ENCODE results near the gene ERF. TPM values are rescaled to one million over a fixed set of nuclear protein-coding genes. Genes with fewer than 3 reads are reported as not detected.

Gene ERF
- total RNA-seq, 1 experiment from 2014 or later = 35.1 TPM

GRCh38 chr19:42242512-42243409, 12.2 kb downstream of the ERF start, which contains the start of gene GSK3A:
GSK3A (minus strand) TSS chr19:42242602; CDS start chr19:42242465, 137 bp downstream.
- Mint-ChIP-seq H3K9me3 (ENCODE audit: unreplicated experiment) (no peaks in the 10 kb centered on the region), H3K27ac (ENCODE audit: low read depth, unreplicated experiment) (peak within 1 kb of the TSS; percentile 72), H3K27me3 (ENCODE audit: insufficient read depth, unreplicated experiment) (no peaks in the 10 kb centered on the region), H3K4me1 (ENCODE audit: insufficient read depth, unreplicated experiment) (peaks cover 44% of the 10 kb centered on the region), H3K4me3 (ENCODE audit: unreplicated experiment) (peak within 1 kb of the TSS; percentile 79), H3K36me3 (ENCODE audit: insufficient read depth, unreplicated experiment) (peaks cover 50% of the 10 kb centered on the region)
- ChIA-PET CTCF (interaction anchor here (0.6 to 7.0 kb wide), 9 partner anchors 26 to 134 kb away, joined by 3 to 145 read pairs (median 3); no protein-coding TSS in a partner anchor), POLR2A (interaction anchor here (0.6 to 7.7 kb wide), 30 partner anchors 9 to 979 kb away, joined by 3 to 158 read pairs (median 4); partner anchors contain the start of genes CIC, DEDD2, ERF and HNRNPUL1)
- TF ChIP-seq CTCF (IDR thresholded peaks at IDR 0.05; ENCODE audit: unreplicated experiment) = no peak
- BruUV-seq (replicated peaks) = no TSS peak
- intact Hi-C loops (cut with micrococcal nuclease) = loop anchor here (5.0 to 10.0 kb wide), 2 partner anchors 55 to 152 kb away; partner anchors contain the start of gene CNFN
- DNase-seq (ENCODE audit: unreplicated experiment) = peak; percentile 99

DNA sequence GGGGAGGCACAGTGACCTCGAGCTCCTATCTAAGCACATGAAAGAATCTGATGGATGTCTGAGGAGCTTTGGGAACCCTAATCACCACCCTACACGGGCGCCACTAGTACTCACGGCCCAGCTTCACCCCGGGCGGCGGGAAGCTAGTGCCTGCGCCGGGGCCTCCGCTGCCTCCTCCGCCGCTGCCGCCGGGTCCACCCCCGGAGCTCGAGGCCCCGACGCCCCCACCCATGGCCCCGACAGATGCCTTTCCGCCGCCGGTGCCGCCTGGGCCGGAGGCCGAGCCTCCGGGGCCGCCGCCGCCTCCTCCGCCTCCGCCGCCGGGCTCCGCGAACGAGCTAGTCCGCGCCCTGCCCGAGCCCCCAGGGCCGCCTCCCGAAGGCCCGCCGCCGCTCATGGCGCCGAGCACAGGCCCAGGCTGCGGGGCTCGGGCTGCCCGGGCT, 12.8 kb downstream of the ERF start:
- CTCF ChIA-PET = interaction anchor here (0.7 to 7.0 kb wide), 4 partner anchors 27 to 134 kb away, joined by 3 to 145 read pairs (median 5); no protein-coding TSS in a partner anchor
- H3K4me1 Mint-ChIP-seq (ENCODE audit: insufficient read depth, unreplicated experiment) = peaks cover 42% of the 10 kb centered on the region
- H3K9me3 Mint-ChIP-seq (ENCODE audit: unreplicated experiment) = no peaks in the 10 kb centered on the region
- no TSS peak for BruUV-seq (replicated peaks)
- peak overlapping the region; percentile 72 for H3K27ac Mint-ChIP-seq (ENCODE audit: low read depth, unreplicated experiment)
- POLR2A ChIA-PET = interaction anchor here (0.9 to 7.7 kb wide), 20 partner anchors 9 to 358 kb away, joined by 3 to 158 read pairs (median 5); partner anchors contain the start of genes CIC, DEDD2, ERF and PAFAH1B3
- peak overlapping the region; percentile 79 for H3K4me3 Mint-ChIP-seq (ENCODE audit: unreplicated experiment)
- H3K36me3 Mint-ChIP-seq (ENCODE audit: insufficient read depth, unreplicated experiment) = peaks cover 55% of the 10 kb centered on the region
- TF ChIP-seq CTCF (IDR thresholded peaks at IDR 0.05; ENCODE audit: unreplicated experiment) = no peak
- H3K27me3 Mint-ChIP-seq (ENCODE audit: insufficient read depth, unreplicated experiment) = no peaks in the 10 kb centered on the region
- DNase-seq (ENCODE audit: unreplicated experiment) = no peak
- intact Hi-C loops (cut with micrococcal nuclease) = loop anchor here (5.0 to 10.0 kb wide), 2 partner anchors 55 to 153 kb away; partner anchors contain the start of gene CNFN

GRCh38 chr19:42241279-42241678, 13.6 kb downstream of the ERF start:
- ChIA-PET CTCF (interaction anchor here (0.6 to 2.4 kb wide), 5 partner anchors 11 to 192 kb away, joined by 3 to 7 read pairs (median 3); no protein-coding TSS in a partner anchor), POLR2A (interaction anchor here (0.6 to 7.0 kb wide), 7 partner anchors 20 to 128 kb away, joined by 3 to 56 read pairs (median 12); partner anchors contain the start of genes CIC, DEDD2 and ZNF526)
- Mint-ChIP-seq H3K36me3 (ENCODE audit: insufficient read depth, unreplicated experiment) (peaks cover 58% of the 10 kb centered on the region), H3K27ac (ENCODE audit: low read depth, unreplicated experiment) (peak overlapping the region; percentile 72), H3K27me3 (ENCODE audit: insufficient read depth, unreplicated experiment) (no peaks in the 10 kb centered on the region), H3K4me3 (ENCODE audit: unreplicated experiment) (peak overlapping the region; percentile 79), H3K9me3 (ENCODE audit: unreplicated experiment) (no peaks in the 10 kb centered on the region), H3K4me1 (ENCODE audit: insufficient read depth, unreplicated experiment) (peaks cover 34% of the 10 kb centered on the region)
- intact Hi-C loops (cut with micrococcal nuclease) = loop anchor here (5.0 to 10.0 kb wide), 2 partner anchors 56 to 154 kb away; partner anchors contain the start of gene CNFN
- BruUV-seq (replicated peaks) = no TSS peak
- TF ChIP-seq CTCF (IDR thresholded peaks at IDR 0.05; ENCODE audit: unreplicated experiment) = no peak
- DNase-seq (ENCODE audit: unreplicated experiment) = no peak
